ENCODE results near the gene MED12L.
"Not testable (repeated sequence)": the region's sequence is repeated elsewhere in the genome, so short reads cannot be mapped to it uniquely, and the experiment has no call there.

The MED12L gene

DNA sequence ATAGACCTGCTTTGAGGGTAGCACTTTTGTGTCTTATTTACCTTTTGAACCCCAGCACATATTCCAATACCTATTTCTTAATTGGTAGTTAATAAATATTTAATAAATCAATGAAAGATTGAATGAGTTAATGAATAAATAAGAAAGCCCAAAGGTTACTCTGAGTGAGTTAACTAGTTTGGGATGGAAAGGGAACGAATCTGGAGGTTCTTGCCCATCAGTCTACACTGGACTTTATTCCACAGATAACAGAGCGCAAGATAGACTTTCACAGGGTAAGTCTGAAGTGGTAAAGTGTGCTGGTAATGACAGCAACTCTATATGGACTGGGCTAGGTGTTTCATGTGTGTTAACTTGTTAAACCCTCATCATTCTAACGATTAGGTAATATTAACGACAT is 33.1 kb upstream of the MED12L start:
- Mint-ChIP-seq H3K27ac (no peak overlapping the region), H3K36me3 (ENCODE audit: low read depth) (no peaks in the 10 kb centered on the region), H3K4me3 (no peak overlapping the region), H3K27me3 (ENCODE audit: low read depth) (no peaks in the 10 kb centered on the region), H3K9me3 (no peaks in the 10 kb centered on the region), H3K4me1 (no peaks in the 10 kb centered on the region)
- TF ChIP-seq, protein P1, sequence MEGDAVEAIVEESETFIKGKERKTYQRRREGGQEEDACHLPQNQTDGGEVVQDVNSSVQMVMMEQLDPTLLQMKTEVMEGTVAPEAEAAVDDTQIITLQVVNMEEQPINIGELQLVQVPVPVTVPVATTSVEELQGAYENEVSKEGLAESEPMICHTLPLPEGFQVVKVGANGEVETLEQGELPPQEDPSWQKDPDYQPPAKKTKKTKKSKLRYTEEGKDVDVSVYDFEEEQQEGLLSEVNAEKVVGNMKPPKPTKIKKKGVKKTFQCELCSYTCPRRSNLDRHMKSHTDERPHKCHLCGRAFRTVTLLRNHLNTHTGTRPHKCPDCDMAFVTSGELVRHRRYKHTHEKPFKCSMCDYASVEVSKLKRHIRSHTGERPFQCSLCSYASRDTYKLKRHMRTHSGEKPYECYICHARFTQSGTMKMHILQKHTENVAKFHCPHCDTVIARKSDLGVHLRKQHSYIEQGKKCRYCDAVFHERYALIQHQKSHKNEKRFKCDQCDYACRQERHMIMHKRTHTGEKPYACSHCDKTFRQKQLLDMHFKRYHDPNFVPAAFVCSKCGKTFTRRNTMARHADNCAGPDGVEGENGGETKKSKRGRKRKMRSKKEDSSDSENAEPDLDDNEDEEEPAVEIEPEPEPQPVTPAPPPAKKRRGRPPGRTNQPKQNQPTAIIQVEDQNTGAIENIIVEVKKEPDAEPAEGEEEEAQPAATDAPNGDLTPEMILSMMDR (IDR thresholded peaks at IDR 0.05; ENCODE audit: unreplicated experiment in 3 of 3): no peak

DNA sequence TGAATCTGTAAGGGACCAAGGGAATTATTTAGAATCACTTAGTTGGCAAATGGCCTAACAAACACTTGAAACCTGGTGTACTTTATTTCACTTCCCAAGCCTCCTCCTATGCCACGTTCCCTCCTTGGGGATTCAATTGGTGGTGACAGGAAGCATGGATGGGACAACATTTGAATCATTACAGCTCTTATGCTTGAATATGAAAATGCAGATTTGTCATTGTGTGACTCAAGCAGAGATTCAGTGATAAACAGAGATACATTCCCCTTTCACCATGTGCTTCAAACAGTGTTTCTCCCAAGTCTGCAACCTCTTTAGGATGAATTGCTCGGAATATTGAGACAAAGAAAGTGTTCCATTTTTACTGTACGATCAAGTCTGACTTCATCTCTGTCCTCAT is 32.7 kb upstream of the MED12L start:
- TF ChIP-seq, protein P1 (IDR thresholded peaks at IDR 0.05; ENCODE audit: unreplicated experiment in 3 of 3): no peak
- Mint-ChIP-seq H3K4me3 (no peak overlapping the region), H3K4me1 (no peaks in the 10 kb centered on the region), H3K36me3 (ENCODE audit: low read depth) (no peaks in the 10 kb centered on the region), H3K9me3 (no peaks in the 10 kb centered on the region), H3K27ac (no peak overlapping the region), H3K27me3 (ENCODE audit: low read depth) (no peaks in the 10 kb centered on the region)

DNA sequence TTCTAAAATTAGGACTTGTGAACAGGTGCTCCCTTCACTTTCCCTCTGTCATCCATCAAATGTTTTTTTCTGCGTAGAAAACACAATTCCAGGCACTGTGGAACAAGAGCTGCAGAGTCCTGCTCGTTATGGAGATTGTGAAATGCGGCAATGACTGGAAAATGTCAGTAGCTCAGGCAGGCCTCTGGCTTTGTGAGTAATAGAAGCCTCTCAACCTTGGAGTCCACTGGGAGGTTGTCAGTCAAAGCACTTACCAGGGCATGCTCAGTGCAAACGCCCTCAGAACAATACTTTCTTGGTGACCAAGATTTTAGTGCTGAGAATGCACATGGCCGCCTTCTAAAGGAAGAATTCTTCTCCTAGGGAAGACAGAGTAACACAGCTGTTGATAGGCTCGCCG is 26.7 kb upstream of the MED12L start:
- H3K36me3 Mint-ChIP-seq (ENCODE audit: low read depth): no peaks in the 10 kb centered on the region
- H3K9me3 Mint-ChIP-seq: no peaks in the 10 kb centered on the region
- no peak overlapping the region for H3K4me3 Mint-ChIP-seq

DNA sequence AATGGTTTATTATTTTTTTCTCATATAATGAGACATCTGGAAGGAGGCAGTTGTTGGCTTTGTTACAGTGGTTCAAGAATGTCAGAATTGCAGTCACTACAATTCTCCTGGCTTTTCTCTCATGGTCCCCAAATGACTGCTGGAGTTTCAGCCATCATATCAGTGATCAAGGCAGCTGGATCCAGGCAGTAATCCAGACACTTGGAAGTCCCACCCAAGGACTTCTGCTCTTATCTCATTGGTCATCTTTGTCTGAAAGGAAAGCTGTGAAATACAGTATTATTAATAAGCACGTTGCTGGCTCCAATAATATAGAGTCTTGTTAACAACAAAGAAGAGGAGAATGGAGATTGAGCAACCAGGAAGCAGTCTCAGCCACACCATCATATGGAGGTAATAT is 22.9 kb upstream of the MED12L start:
- TF ChIP-seq, protein P1 (IDR thresholded peaks at IDR 0.05; ENCODE audit: unreplicated experiment in 3 of 3): no peak
- Mint-ChIP-seq H3K27ac (no peak overlapping the region), H3K36me3 (ENCODE audit: low read depth) (no peaks in the 10 kb centered on the region), H3K4me1 (no peaks in the 10 kb centered on the region), H3K27me3 (ENCODE audit: low read depth) (no peaks in the 10 kb centered on the region), H3K9me3 (no peaks in the 10 kb centered on the region), H3K4me3 (no peak overlapping the region)

More for the DNA sequence above, 26.7 kb upstream of the MED12L start:
- no peak overlapping the region for H3K27ac Mint-ChIP-seq
- TF ChIP-seq, protein P1 (IDR thresholded peaks at IDR 0.05; ENCODE audit: unreplicated experiment in 3 of 3): no peak
- no peaks in the 10 kb centered on the region for H3K27me3 Mint-ChIP-seq (ENCODE audit: low read depth)
- H3K4me1 Mint-ChIP-seq: no peaks in the 10 kb centered on the region

DNA sequence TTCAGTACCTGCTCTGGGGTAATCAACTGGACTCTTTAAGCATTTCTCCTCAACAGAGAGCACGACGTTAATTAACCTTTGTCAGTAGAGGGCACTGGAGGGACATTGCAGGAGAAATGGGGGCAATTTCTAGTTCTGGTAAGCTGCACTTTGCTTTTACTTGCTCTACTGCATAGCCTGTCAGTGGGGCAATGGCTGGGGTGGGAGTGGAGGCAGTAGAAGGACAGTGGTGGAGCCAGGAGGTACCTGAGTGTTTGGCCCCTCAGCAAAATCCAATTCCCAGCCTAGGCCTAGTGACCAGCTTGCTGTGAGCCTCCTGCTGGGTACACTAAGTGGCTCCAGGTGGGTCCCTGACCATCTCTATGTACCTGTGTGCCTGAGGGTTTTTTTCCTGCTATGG is 18.3 kb upstream of the MED12L start:
- H3K9me3 Mint-ChIP-seq: no peaks in the 10 kb centered on the region
- TF ChIP-seq, protein P1 (IDR thresholded peaks at IDR 0.05; ENCODE audit: unreplicated experiment in 3 of 3): no peak
- no peak overlapping the region for H3K27ac Mint-ChIP-seq
- no peaks in the 10 kb centered on the region for H3K4me1 Mint-ChIP-seq
- H3K27me3 Mint-ChIP-seq (ENCODE audit: low read depth): no peaks in the 10 kb centered on the region
- H3K4me3 Mint-ChIP-seq: no peak overlapping the region
- H3K36me3 Mint-ChIP-seq (ENCODE audit: low read depth): no peaks in the 10 kb centered on the region

- not testable (repeated sequence) for H3K4me1 Mint-ChIP-seq; H3K36me3 Mint-ChIP-seq (ENCODE audit: low read depth); H3K9me3 Mint-ChIP-seq; H3K4me3 Mint-ChIP-seq; H3K27me3 Mint-ChIP-seq (ENCODE audit: low read depth); H3K27ac Mint-ChIP-seq
Observed at GRCh38 chr3:151072842-151073241, 12.6 kb upstream of the MED12L start.

All from nephron (organoid).